Activated CD4-positive, alpha-beta T cell treated with anti-CD3 and anti-CD28 coated beads, Interleukin-2, amount 10 ng/mL, durations not matched to agents 24 days and 14 days (primary cell): ENCODE measurements around the gene RAB8B. TPM values are rescaled to one million over a fixed set of nuclear protein-coding genes. Genes with fewer than 3 reads are reported as not detected.

ENCODE experiments used
- DNase-seq: peaks from one replicate; pipeline ENCODE4 v3.0.0; 2022
- H3K27ac Mint-ChIP-seq: one replicate; pipeline ENCODE4 v1.8.0; 2022; ENCODE audit warnings: mild to moderate bottlenecking, mixed read lengths
- H3K27me3 Mint-ChIP-seq: one replicate; pipeline ENCODE4 v1.8.0; 2022; ENCODE audit warnings: mixed read lengths
- H3K36me3 Mint-ChIP-seq: one replicate; pipeline ENCODE4 v1.8.0; 2022; ENCODE audit warnings: low read depth, mild to moderate bottlenecking, mixed read lengths
- H3K4me1 Mint-ChIP-seq: one replicate; pipeline ENCODE4 v1.8.0; 2021; ENCODE audit warnings: mixed read lengths
- H3K4me3 Mint-ChIP-seq: one replicate; pipeline ENCODE4 v1.8.0; 2022; ENCODE audit warnings: mild to moderate bottlenecking, moderate library complexity, mixed read lengths
- H3K9me3 Mint-ChIP-seq: one replicate; pipeline ENCODE4 v1.8.0; 2021; ENCODE audit warnings: mixed read lengths
- intact Hi-C: fragments of 100-400 bp; cut with micrococcal nuclease; formaldehyde crosslinking; loops from one replicate; pipeline ENCODE4 v1.15.1; 2023
- total RNA-seq: library from RNA; stranded (reverse); gene quantifications from 2 replicates; pipeline ENCODE4 v1.2.3, GENCODE V29; 2022

Gene RAB8B
- total RNA-seq, 1 donor from 2014 or later: 186 TPM

GRCh38 chr15:63240109-63240508 lies 50.7 kb downstream of the RAB8B start:
- peaks cover 7% of the 10 kb centered on the region for H3K9me3 Mint-ChIP-seq

GRCh38 chr15:63241316-63241715 lies 51.9 kb downstream of the RAB8B start:
- intact Hi-C loops: no loop called here
- no peaks in the 10 kb centered on the region for H3K27me3 Mint-ChIP-seq
- peaks cover 51% of the 10 kb centered on the region for H3K4me1 Mint-ChIP-seq
- H3K4me3 Mint-ChIP-seq: no peak overlapping the region
- DNase-seq: no peak
- H3K27ac Mint-ChIP-seq: no peak overlapping the region
- H3K36me3 Mint-ChIP-seq: peaks cover 57% of the 10 kb centered on the region
- H3K9me3 Mint-ChIP-seq: peaks cover 7% of the 10 kb centered on the region

More at GRCh38 chr15:63240109-63240508, 50.7 kb downstream of the RAB8B start:
- H3K36me3 Mint-ChIP-seq: peaks cover 53% of the 10 kb centered on the region
- no peaks in the 10 kb centered on the region for H3K27me3 Mint-ChIP-seq
- intact Hi-C loops: no loop called here
- H3K4me3 Mint-ChIP-seq: no peak overlapping the region
- DNase-seq: no peak
- H3K4me1 Mint-ChIP-seq: peaks cover 52% of the 10 kb centered on the region
- peak overlapping the region; percentile 13 for H3K27ac Mint-ChIP-seq

- DNase-seq: no peak
- H3K9me3 Mint-ChIP-seq: no peaks in the 10 kb centered on the region
- intact Hi-C loops: no loop called here
- no peak overlapping the region for H3K4me3 Mint-ChIP-seq
- no peaks in the 10 kb centered on the region for H3K27me3 Mint-ChIP-seq
- H3K36me3 Mint-ChIP-seq: peaks cover 62% of the 10 kb centered on the region
- H3K27ac Mint-ChIP-seq: peak overlapping the region; percentile 39
- peaks cover 46% of the 10 kb centered on the region for H3K4me1 Mint-ChIP-seq
Measured at GRCh38 chr15:63243101-63243500, 53.7 kb downstream of the RAB8B start.

GRCh38 chr15:63243776-63244175 lies 54.4 kb downstream of the RAB8B start:
- intact Hi-C loops: no loop called here
- Mint-ChIP-seq H3K4me3 (no peak overlapping the region), H3K36me3 (peaks cover 64% of the 10 kb centered on the region), H3K4me1 (peaks cover 41% of the 10 kb centered on the region), H3K27ac (peak overlapping the region; percentile 42), H3K9me3 (no peaks in the 10 kb centered on the region), H3K27me3 (no peaks in the 10 kb centered on the region)
- DNase-seq: no peak

GRCh38 chr15:63244399-63244798 lies 55.0 kb downstream of the RAB8B start:
- no peak for DNase-seq
- H3K4me3 Mint-ChIP-seq: no peak overlapping the region
- peak overlapping the region; percentile 57 for H3K27ac Mint-ChIP-seq
- H3K36me3 Mint-ChIP-seq: peaks cover 69% of the 10 kb centered on the region
- intact Hi-C loops: no loop called here
- H3K4me1 Mint-ChIP-seq: peaks cover 40% of the 10 kb centered on the region
- no peaks in the 10 kb centered on the region for H3K27me3 Mint-ChIP-seq
- no peaks in the 10 kb centered on the region for H3K9me3 Mint-ChIP-seq

- Mint-ChIP-seq H3K9me3 (no peaks in the 10 kb centered on the region), H3K36me3 (peaks cover 68% of the 10 kb centered on the region), H3K27me3 (no peaks in the 10 kb centered on the region), H3K27ac (peak overlapping the region; percentile 57), H3K4me3 (peak overlapping the region; percentile 28), H3K4me1 (peaks cover 37% of the 10 kb centered on the region)
- intact Hi-C loops: loop anchor here (5.0 kb wide), 1 partner anchor 33 kb away; no protein-coding TSS in a partner anchor
- DNase-seq: no peak
Measured at GRCh38 chr15:63244976-63245645, 55.7 kb downstream of the RAB8B start.

- no peak overlapping the region for H3K27ac Mint-ChIP-seq
- intact Hi-C loops: loop anchor here (5.0 kb wide), 1 partner anchor 35 kb away; no protein-coding TSS in a partner anchor
- peaks cover 82% of the 10 kb centered on the region for H3K36me3 Mint-ChIP-seq
- no peaks in the 10 kb centered on the region for H3K27me3 Mint-ChIP-seq
- no peaks in the 10 kb centered on the region for H3K9me3 Mint-ChIP-seq
- no peak overlapping the region for H3K4me3 Mint-ChIP-seq
- H3K4me1 Mint-ChIP-seq: peaks cover 33% of the 10 kb centered on the region
- DNase-seq: no peak
Measured at GRCh38 chr15:63246691-63247469, 57.5 kb downstream of the RAB8B start.

GRCh38 chr15:63250312-63250965 lies 61.0 kb downstream of the RAB8B start:
- DNase-seq: no peak
- H3K4me3 Mint-ChIP-seq: no peak overlapping the region
- peak overlapping the region; percentile 13 for H3K27ac Mint-ChIP-seq
- intact Hi-C loops: no loop called here
- H3K36me3 Mint-ChIP-seq: peaks cover 74% of the 10 kb centered on the region
- H3K4me1 Mint-ChIP-seq: peaks cover 17% of the 10 kb centered on the region
- no peaks in the 10 kb centered on the region for H3K9me3 Mint-ChIP-seq
- H3K27me3 Mint-ChIP-seq: no peaks in the 10 kb centered on the region

GRCh38 chr15:63251701-63252100 lies 62.3 kb downstream of the RAB8B start:
- intact Hi-C loops: no loop called here
- DNase-seq: no peak
- Mint-ChIP-seq H3K27ac (no peak overlapping the region), H3K4me1 (peaks cover 16% of the 10 kb centered on the region), H3K36me3 (peaks cover 73% of the 10 kb centered on the region), H3K27me3 (no peaks in the 10 kb centered on the region), H3K4me3 (no peak overlapping the region), H3K9me3 (no peaks in the 10 kb centered on the region)

GRCh38 chr15:63252292-63252691 lies 62.9 kb downstream of the RAB8B start:
- Mint-ChIP-seq H3K27me3 (no peaks in the 10 kb centered on the region), H3K4me1 (peaks cover 11% of the 10 kb centered on the region), H3K4me3 (no peak overlapping the region), H3K9me3 (no peaks in the 10 kb centered on the region), H3K27ac (no peak overlapping the region), H3K36me3 (peaks cover 70% of the 10 kb centered on the region)
- intact Hi-C loops: no loop called here
- no peak for DNase-seq

GRCh38 chr15:63254991-63255390 lies 65.6 kb downstream of the RAB8B start:
- intact Hi-C loops: no loop called here
- Mint-ChIP-seq H3K36me3 (peaks cover 70% of the 10 kb centered on the region), H3K9me3 (no peaks in the 10 kb centered on the region), H3K4me3 (no peak overlapping the region), H3K27ac (no peak overlapping the region), H3K4me1 (peaks cover 9% of the 10 kb centered on the region), H3K27me3 (no peaks in the 10 kb centered on the region)
- no peak for DNase-seq

GRCh38 chr15:63255489-63255990 lies 66.1 kb downstream of the RAB8B start:
- peaks cover 69% of the 10 kb centered on the region for H3K36me3 Mint-ChIP-seq
- H3K9me3 Mint-ChIP-seq: no peaks in the 10 kb centered on the region
- H3K27me3 Mint-ChIP-seq: no peaks in the 10 kb centered on the region
- H3K4me3 Mint-ChIP-seq: no peak overlapping the region
- intact Hi-C loops: no loop called here
- H3K27ac Mint-ChIP-seq: peak overlapping the region; percentile 15
- no peak for DNase-seq
- H3K4me1 Mint-ChIP-seq: peaks cover 8% of the 10 kb centered on the region

GRCh38 chr15:63256433-63257274 lies 67.2 kb downstream of the RAB8B start:
- Mint-ChIP-seq H3K4me3 (no peak overlapping the region), H3K27me3 (no peaks in the 10 kb centered on the region), H3K9me3 (no peaks in the 10 kb centered on the region), H3K27ac (no peak overlapping the region), H3K4me1 (peaks cover 8% of the 10 kb centered on the region), H3K36me3 (peaks cover 67% of the 10 kb centered on the region)
- DNase-seq: no peak
- intact Hi-C loops: no loop called here
